ENCODE results near the gene COIL.

COIL gene, protein sequence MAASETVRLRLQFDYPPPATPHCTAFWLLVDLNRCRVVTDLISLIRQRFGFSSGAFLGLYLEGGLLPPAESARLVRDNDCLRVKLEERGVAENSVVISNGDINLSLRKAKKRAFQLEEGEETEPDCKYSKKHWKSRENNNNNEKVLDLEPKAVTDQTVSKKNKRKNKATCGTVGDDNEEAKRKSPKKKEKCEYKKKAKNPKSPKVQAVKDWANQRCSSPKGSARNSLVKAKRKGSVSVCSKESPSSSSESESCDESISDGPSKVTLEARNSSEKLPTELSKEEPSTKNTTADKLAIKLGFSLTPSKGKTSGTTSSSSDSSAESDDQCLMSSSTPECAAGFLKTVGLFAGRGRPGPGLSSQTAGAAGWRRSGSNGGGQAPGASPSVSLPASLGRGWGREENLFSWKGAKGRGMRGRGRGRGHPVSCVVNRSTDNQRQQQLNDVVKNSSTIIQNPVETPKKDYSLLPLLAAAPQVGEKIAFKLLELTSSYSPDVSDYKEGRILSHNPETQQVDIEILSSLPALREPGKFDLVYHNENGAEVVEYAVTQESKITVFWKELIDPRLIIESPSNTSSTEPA

DNA sequence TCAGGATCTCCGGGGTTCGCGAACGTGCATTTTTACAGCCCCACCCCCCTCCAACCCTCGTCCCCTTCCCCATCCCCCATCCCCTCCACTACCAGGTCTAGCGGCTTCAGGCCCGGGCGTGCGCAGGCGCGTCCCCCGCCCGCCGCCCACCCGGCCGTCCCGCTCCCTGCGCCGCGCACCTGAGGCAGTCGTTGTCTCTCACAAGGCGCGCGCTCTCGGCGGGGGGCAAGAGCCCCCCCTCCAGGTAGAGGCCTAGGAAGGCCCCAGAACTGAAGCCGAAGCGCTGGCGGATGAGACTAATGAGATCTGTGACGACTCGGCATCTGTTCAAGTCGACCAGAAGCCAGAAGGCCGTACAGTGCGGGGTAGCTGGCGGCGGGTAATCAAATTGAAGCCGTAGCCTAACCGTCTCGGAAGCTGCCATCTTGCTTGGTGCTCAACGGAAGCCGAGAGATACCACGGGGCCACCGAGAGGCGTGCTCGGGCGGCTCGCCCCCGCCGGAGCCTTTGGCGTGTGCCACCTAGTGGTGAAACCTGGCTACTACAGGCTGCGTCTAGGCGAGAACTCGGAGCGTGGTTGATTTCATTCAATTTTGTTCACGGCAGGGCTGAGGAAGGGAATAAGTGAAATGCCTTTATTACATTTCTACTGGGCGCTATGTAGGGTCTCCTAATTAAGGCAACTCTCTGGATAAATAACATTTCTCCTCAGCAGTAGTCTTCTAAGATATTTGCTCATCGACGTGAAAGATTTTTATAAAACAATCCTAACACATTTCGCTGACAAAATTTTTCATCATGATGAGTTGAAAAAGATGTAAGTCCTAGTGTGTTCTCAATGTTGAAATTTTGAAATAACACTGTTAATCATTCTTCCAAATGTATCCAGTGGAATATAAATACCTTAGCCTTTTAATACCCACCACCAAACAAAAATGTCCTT is at the start of gene COIL:
COIL (minus strand) TSS at position 455 of the 943 bp plus-strand sequence; CDS start at position 424, 31 bp downstream.
- peak; percentile 83 for DNase-seq (ENCODE audit: low read depth)
- H3K4me3 ChIP-seq (ENCODE audit: low read depth, low read length) = peak within 1 kb of the TSS; percentile 89
- TF ChIP-seq, protein P1, sequence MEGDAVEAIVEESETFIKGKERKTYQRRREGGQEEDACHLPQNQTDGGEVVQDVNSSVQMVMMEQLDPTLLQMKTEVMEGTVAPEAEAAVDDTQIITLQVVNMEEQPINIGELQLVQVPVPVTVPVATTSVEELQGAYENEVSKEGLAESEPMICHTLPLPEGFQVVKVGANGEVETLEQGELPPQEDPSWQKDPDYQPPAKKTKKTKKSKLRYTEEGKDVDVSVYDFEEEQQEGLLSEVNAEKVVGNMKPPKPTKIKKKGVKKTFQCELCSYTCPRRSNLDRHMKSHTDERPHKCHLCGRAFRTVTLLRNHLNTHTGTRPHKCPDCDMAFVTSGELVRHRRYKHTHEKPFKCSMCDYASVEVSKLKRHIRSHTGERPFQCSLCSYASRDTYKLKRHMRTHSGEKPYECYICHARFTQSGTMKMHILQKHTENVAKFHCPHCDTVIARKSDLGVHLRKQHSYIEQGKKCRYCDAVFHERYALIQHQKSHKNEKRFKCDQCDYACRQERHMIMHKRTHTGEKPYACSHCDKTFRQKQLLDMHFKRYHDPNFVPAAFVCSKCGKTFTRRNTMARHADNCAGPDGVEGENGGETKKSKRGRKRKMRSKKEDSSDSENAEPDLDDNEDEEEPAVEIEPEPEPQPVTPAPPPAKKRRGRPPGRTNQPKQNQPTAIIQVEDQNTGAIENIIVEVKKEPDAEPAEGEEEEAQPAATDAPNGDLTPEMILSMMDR (IDR thresholded peaks at IDR 0.05; ENCODE audit: low read depth, low read length, missing control alignments) = peak; percentile 99
- in situ Hi-C loops (cut with HindIII; ENCODE audit: low sequenced_read_pairs) = no loop called here

DNA sequence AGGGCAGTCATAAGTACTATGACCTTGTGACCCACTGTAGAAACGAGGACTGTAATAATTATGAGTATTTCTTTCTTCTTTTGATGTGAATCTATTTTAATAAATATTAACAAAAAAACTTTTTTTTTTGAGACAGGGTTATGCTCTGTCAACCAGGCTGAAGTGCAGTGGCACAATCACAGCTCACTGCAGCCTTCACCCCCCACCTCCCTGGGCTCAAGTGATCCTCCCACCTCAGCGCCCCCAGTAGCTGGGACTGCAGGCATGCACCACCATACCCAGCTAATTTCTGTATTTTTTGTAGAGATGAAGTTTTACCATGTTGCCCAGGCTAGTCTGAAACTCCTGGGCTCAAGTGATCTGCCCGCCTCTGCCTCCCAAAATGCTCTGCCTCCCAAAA is 49.6 kb upstream of the COIL start:
- H3K4me3 ChIP-seq (ENCODE audit: low read depth, low read length) = no peak overlapping the region
- no peak for DNase-seq (ENCODE audit: low read depth)
- in situ Hi-C loops (cut with HindIII; ENCODE audit: low sequenced_read_pairs) = no loop called here
- TF ChIP-seq, protein P1 (IDR thresholded peaks at IDR 0.05; ENCODE audit: low read depth, low read length, missing control alignments) = no peak

GRCh38 chr17:57009737-57010445 is 49.0 kb upstream of the COIL start:
- TF ChIP-seq, protein P1 (IDR thresholded peaks at IDR 0.05; ENCODE audit: low read depth, low read length, missing control alignments) = peak; percentile 84
- H3K4me3 ChIP-seq (ENCODE audit: low read depth, low read length) = no peak overlapping the region
- in situ Hi-C loops (cut with HindIII; ENCODE audit: low sequenced_read_pairs) = no loop called here
- DNase-seq (ENCODE audit: low read depth) = no peak

GRCh38 chr17:57008958-57009357 is 48.1 kb upstream of the COIL start:
- no peak overlapping the region for H3K4me3 ChIP-seq (ENCODE audit: low read depth, low read length)
- TF ChIP-seq, protein P1 (IDR thresholded peaks at IDR 0.05; ENCODE audit: low read depth, low read length, missing control alignments) = no peak
- no peak for DNase-seq (ENCODE audit: low read depth)
- in situ Hi-C loops (cut with HindIII; ENCODE audit: low sequenced_read_pairs) = no loop called here

DNA sequence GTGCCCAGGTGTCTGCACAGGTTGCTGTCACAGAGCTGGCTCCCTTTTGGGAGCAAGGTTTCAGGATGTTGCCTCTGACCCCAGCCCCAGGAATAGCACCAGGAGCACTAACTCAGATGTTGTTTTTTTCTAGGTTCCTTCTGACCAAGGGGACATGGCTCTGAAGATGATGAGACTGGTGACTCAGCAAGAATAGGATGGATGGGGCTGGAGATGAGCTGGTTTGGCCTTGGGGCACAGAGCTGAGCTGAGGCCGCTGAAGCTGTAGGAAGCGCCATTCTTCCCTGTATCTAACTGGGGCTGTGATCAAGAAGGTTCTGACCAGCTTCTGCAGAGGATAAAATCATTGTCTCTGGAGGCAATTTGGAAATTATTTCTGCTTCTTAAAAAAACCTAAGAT is 45.2 kb upstream of the COIL start:
- TF ChIP-seq, protein P1 (IDR thresholded peaks at IDR 0.05; ENCODE audit: low read depth, low read length, missing control alignments) = no peak
- no peak for DNase-seq (ENCODE audit: low read depth)
- no peak overlapping the region for H3K4me3 ChIP-seq (ENCODE audit: low read depth, low read length)
- in situ Hi-C loops (cut with HindIII; ENCODE audit: low sequenced_read_pairs) = no loop called here
